Fibroblast of lung (primary cell): ENCODE results near the gene NEU2. TPM values are rescaled to one million over a fixed set of nuclear protein-coding genes. Genes with fewer than 3 reads are reported as not detected.

Experiments used
- DNase-seq, 2 donors: peaks; one replicate each; pipeline versions ENCODE4 v3.0.0 to v3.0.0-alpha.2; 2010; ENCODE audit warnings: low read depth in 2 of 2
- H2AFZ ChIP-seq: 2 replicates; pipeline ENCODE4 v1.5.1; 2012; ENCODE audit warnings: low read length, control low read depth, inconsistent platforms
- H3K27ac ChIP-seq: 2 replicates; pipeline ENCODE4 v1.5.1; 2011; ENCODE audit warnings: low read length, control low read depth; ENCODE audit not compliant: insufficient read depth
- H3K27me3 ChIP-seq: 2 replicates; pipeline ENCODE4 v1.5.1; 2011; ENCODE audit warnings: mild to moderate bottlenecking, low read length; ENCODE audit not compliant: control insufficient read depth, insufficient read depth
- H3K36me3 ChIP-seq: 2 replicates; pipeline ENCODE4 v1.5.1; 2011; ENCODE audit warnings: low read length; ENCODE audit not compliant: control insufficient read depth, insufficient read depth
- H3K4me1 ChIP-seq: 2 replicates; pipeline ENCODE4 v1.5.1; 2011; ENCODE audit warnings: low read length; ENCODE audit not compliant: control insufficient read depth, insufficient read depth; ENCODE audit errors: extremely low read depth
- H3K4me2 ChIP-seq: 2 replicates; pipeline ENCODE4 v1.5.1; 2011; ENCODE audit warnings: low read length, control low read depth; ENCODE audit not compliant: insufficient read depth; ENCODE audit errors: extremely low read depth
- H3K4me3 ChIP-seq, 4 experiments: fragments of 200-600 bp in 1 of 4; sonication (generic) in 1 of 4; replicated peaks in 1 of 4; 2 replicates each; pipeline ENCODE4 v1.5.1; 2011 to 2016; ENCODE audit warnings: low read length in 4 of 4, low read depth in 3 of 4, mild to moderate bottlenecking in 3 of 4, control low read depth in 2 of 4, inconsistent platforms in 1 of 4, mixed read lengths in 1 of 4; ENCODE audit not compliant: insufficient read depth in 1 of 4; ENCODE audit errors: control extremely low read depth in 1 of 4
- H3K79me2 ChIP-seq: 2 replicates; pipeline ENCODE4 v1.5.1; 2012; ENCODE audit warnings: mild to moderate bottlenecking, low read length, inconsistent platforms; ENCODE audit not compliant: control insufficient read depth, insufficient read depth
- H3K9ac ChIP-seq: 2 replicates; pipeline ENCODE4 v1.5.1; 2011; ENCODE audit warnings: mild to moderate bottlenecking, low read length, control low read depth; ENCODE audit not compliant: insufficient read depth
- H3K9me3 ChIP-seq: 2 replicates; pipeline ENCODE4 v1.5.1; 2012; ENCODE audit warnings: low read depth, low read length; ENCODE audit not compliant: control insufficient read depth, insufficient read depth
- H4K20me1 ChIP-seq: 2 replicates; pipeline ENCODE4 v1.5.1; 2011; ENCODE audit warnings: low read length; ENCODE audit not compliant: control insufficient read depth, insufficient read depth; ENCODE audit errors: extremely low read depth
- EZH2 ChIP-seq: IDR thresholded peaks from 2 replicates; pipeline ENCODE4 v1.5.1; 2012; ENCODE audit warnings: low read length, control low read depth, mild to moderate bottlenecking; ENCODE audit errors: missing control alignments
- polyA plus RNA-seq, 2 donors: library from polyadenylated mRNA; depleted of rRNA in 1 of 2; stranded (reverse) in 1 of 2; unstranded in 1 of 2; fragments of >200 nt; gene quantifications; 2 replicates each; pipeline ENCODE4 v1.2.1, GENCODE V29; 2011 to 2012; ENCODE audit warnings: missing spikeins in 1 of 2
- total RNA-seq: library from RNA; depleted of rRNA; stranded (reverse); fragments of >200 nt; gene quantifications from 2 replicates; pipeline ENCODE4 v1.2.1, GENCODE V29; 2014
- TF ChIP-seq, protein P1 (sequence below), 2 donors: IDR thresholded peaks in 1 of 2; conservative IDR thresholded peaks in 1 of 2; 1 replicate in 1 of 2; 2 replicates in 1 of 2; pipeline ENCODE4 v1.5.1; 2011 to 2012; ENCODE audit warnings: low read length in 2 of 2, control low read depth in 1 of 2, inconsistent platforms in 1 of 2, low read depth in 1 of 2, mild to moderate bottlenecking in 1 of 2

NEU2 gene
- total and polyA plus RNA-seq, 2 donors (not counting 1 experiment from before 2014, with no cell fraction given), result not detected

GRCh38 chr2:233068762-233069418, 36.4 kb downstream of the NEU2 start:
- TF ChIP-seq, protein P1, sequence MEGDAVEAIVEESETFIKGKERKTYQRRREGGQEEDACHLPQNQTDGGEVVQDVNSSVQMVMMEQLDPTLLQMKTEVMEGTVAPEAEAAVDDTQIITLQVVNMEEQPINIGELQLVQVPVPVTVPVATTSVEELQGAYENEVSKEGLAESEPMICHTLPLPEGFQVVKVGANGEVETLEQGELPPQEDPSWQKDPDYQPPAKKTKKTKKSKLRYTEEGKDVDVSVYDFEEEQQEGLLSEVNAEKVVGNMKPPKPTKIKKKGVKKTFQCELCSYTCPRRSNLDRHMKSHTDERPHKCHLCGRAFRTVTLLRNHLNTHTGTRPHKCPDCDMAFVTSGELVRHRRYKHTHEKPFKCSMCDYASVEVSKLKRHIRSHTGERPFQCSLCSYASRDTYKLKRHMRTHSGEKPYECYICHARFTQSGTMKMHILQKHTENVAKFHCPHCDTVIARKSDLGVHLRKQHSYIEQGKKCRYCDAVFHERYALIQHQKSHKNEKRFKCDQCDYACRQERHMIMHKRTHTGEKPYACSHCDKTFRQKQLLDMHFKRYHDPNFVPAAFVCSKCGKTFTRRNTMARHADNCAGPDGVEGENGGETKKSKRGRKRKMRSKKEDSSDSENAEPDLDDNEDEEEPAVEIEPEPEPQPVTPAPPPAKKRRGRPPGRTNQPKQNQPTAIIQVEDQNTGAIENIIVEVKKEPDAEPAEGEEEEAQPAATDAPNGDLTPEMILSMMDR (conservative IDR thresholded peaks at IDR 0.05 in 1 of 2, IDR thresholded peaks at IDR 0.05 in 1 of 2; ENCODE audit: low read depth in 1 of 2, low read length in 2 of 2), result no peak
- no peak for TF ChIP-seq EZH2
- Histone ChIP-seq H3K9ac (no peak overlapping the region), H3K4me1 (no peaks in the 10 kb centered on the region), H3K36me3 (no peaks in the 10 kb centered on the region), H3K4me2 (no peak overlapping the region), H3K79me2 (no peaks in the 10 kb centered on the region), H4K20me1 (no peaks in the 10 kb centered on the region), H3K9me3 (no peaks in the 10 kb centered on the region), H2AFZ (no peak overlapping the region), H3K27me3 (no peaks in the 10 kb centered on the region), H3K4me3 (no peak overlapping the region), H3K27ac (no peak overlapping the region)
- DNase-seq, result no peak

DNA sequence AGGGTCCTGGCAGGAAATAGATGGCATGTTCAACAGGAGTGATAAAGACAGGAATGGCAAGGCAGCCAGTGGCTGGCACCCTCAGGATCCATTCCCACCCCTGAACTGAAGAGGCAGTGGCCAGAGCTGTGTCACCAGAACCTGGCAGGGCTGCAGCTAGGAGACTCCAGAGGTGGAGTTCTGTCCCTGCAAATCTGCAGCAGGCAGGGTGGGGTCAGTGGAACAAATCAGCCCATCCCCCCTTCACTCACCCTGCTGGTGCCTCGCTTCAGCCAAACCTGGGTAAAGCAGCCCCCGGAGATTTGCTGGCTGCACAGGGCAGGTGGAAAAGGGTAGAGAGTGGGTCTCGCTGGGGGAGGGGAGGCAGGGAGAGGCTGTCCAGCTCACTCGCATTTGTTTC, 40.4 kb downstream of the NEU2 start:
- H3K9me3 ChIP-seq, result no peaks in the 10 kb centered on the region
- no peak overlapping the region for H2AFZ ChIP-seq
- no peak for DNase-seq
- no peak overlapping the region for H3K27ac ChIP-seq
- H3K4me2 ChIP-seq, result no peak overlapping the region
- no peaks in the 10 kb centered on the region for H3K36me3 ChIP-seq
- H3K79me2 ChIP-seq, result no peaks in the 10 kb centered on the region
- no peak overlapping the region for H3K9ac ChIP-seq
- no peaks in the 10 kb centered on the region for H3K4me1 ChIP-seq
- TF ChIP-seq, protein P1 (conservative IDR thresholded peaks at IDR 0.05 in 1 of 2, IDR thresholded peaks at IDR 0.05 in 1 of 2; ENCODE audit: low read depth in 1 of 2, low read length in 2 of 2), result no peak
- TF ChIP-seq EZH2, result no peak
- no peaks in the 10 kb centered on the region for H4K20me1 ChIP-seq
- no peaks in the 10 kb centered on the region for H3K27me3 ChIP-seq
- no peak overlapping the region for H3K4me3 ChIP-seq

DNA sequence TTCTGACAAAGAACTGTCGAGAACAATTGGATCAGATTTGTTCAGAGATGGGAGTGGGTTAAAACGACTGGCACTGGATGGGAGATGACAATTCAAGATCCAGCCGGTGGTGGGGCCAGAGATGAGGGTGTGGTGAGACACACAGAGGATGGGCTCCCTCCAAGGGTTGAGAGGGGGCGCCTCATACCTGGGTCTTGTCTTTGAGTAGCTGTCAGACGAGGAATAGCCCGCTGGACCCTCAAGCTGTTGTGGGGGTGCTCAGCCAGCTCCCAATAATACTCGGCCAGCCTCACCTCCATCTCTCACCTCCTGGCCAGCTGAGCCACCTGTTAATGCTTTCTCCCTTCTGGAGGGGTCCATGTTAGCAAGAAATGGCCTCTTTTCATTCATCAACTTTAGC, 41.6 kb downstream of the NEU2 start:
- no peaks in the 10 kb centered on the region for H3K9me3 ChIP-seq
- no peaks in the 10 kb centered on the region for H3K36me3 ChIP-seq
- H3K4me2 ChIP-seq, result no peak overlapping the region
- DNase-seq, result no peak
- no peaks in the 10 kb centered on the region for H4K20me1 ChIP-seq
- H3K4me3 ChIP-seq, result no peak overlapping the region
- TF ChIP-seq, protein P1 (conservative IDR thresholded peaks at IDR 0.05 in 1 of 2, IDR thresholded peaks at IDR 0.05 in 1 of 2; ENCODE audit: low read depth in 1 of 2, low read length in 2 of 2), result no peak
- no peak for TF ChIP-seq EZH2
- no peak overlapping the region for H3K9ac ChIP-seq
- H2AFZ ChIP-seq, result no peak overlapping the region
- H3K27me3 ChIP-seq, result no peaks in the 10 kb centered on the region
- no peaks in the 10 kb centered on the region for H3K4me1 ChIP-seq
- no peaks in the 10 kb centered on the region for H3K79me2 ChIP-seq
- H3K27ac ChIP-seq, result no peak overlapping the region
